Hepatocyte (in vitro differentiated cells): Measurements from ENCODE around the gene ZDHHC22.

Experiments used
- EZH2 ChIP-seq: fragments of 200-600 bp; sonication (generic); IDR thresholded peaks from 2 replicates; pipeline ENCODE4 v1.6.1; 2016; ENCODE audit warnings: antibody characterized with exemption, mild to moderate bottlenecking, borderline replicate concordance
- EZH2phosphoT487 ChIP-seq: fragments of 200-600 bp; sonication (generic); IDR thresholded peaks from one replicate; pipeline ENCODE4 v1.6.1; 2018; ENCODE audit warnings: antibody characterized with exemption, mild to moderate bottlenecking, low read depth, moderate library complexity; ENCODE audit not compliant: unreplicated experiment, severe bottlenecking
- TF ChIP-seq, protein P1 (sequence below): fragments of 200-600 bp; sonication (generic); IDR thresholded peaks from 2 replicates; pipeline ENCODE4 v1.5.1; 2016; ENCODE audit warnings: antibody characterized with exemption, mild to moderate bottlenecking; ENCODE audit not compliant: poor library complexity

DNA sequence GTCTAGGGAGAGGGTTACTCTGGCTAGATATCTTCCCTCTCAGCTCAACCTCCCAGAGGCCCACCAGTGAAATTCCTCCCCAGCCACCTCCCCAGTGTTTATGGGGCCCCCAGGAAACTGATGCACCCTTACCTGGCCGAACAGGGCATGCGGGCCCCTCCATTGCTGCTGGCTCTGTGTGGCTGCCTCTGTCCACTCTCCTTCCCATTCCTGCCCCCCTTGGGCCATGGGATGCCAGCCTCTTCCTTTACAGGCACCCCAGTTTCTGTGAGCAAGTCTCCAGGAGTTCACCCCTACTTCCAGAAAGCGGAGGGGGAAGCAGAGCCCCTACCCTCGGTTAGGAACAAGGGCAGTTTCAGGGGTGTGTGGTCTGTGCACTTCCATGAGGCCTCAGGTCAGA lies 19.4 kb upstream of the ZDHHC22 start:
- TF ChIP-seq, protein P1, sequence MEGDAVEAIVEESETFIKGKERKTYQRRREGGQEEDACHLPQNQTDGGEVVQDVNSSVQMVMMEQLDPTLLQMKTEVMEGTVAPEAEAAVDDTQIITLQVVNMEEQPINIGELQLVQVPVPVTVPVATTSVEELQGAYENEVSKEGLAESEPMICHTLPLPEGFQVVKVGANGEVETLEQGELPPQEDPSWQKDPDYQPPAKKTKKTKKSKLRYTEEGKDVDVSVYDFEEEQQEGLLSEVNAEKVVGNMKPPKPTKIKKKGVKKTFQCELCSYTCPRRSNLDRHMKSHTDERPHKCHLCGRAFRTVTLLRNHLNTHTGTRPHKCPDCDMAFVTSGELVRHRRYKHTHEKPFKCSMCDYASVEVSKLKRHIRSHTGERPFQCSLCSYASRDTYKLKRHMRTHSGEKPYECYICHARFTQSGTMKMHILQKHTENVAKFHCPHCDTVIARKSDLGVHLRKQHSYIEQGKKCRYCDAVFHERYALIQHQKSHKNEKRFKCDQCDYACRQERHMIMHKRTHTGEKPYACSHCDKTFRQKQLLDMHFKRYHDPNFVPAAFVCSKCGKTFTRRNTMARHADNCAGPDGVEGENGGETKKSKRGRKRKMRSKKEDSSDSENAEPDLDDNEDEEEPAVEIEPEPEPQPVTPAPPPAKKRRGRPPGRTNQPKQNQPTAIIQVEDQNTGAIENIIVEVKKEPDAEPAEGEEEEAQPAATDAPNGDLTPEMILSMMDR: no peak
- TF ChIP-seq EZH2phosphoT487: no peak
- TF ChIP-seq EZH2: no peak
